GM20431 (cell line): Measurements from ENCODE around the gene TNNT2.

Source experiments
- in situ Hi-C: fragments of 300-500 bp; cut with MseI, MboI; formaldehyde crosslinking; loops from one replicate; pipeline ENCODE4 v1.15.0; 2020; ENCODE audit warnings: low sequenced_read_pairs; ENCODE audit not compliant: unreplicated experiment

Gene TNNT2

DNA sequence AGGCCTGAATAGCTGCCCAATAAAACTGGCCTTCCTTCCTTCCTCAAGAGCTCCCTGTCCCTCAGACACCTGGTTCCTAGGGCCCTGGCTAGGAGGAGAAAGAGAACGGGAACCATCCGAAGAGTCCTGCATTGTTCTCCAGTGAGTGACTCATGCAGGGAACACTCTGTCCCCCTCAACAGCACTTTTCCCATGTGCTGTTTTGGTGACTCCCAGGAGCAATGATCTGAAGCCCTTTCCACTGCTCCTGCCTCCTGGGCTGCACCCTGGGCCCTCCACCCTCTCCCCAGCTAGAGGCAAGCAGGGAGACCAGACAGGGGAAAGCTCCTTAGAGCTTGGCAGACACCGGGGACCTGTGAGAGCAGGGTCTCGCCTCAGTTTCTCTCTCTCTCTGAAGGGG, 18.9 kb downstream of the TNNT2 start:
- in situ Hi-C loops, result no loop called here

DNA sequence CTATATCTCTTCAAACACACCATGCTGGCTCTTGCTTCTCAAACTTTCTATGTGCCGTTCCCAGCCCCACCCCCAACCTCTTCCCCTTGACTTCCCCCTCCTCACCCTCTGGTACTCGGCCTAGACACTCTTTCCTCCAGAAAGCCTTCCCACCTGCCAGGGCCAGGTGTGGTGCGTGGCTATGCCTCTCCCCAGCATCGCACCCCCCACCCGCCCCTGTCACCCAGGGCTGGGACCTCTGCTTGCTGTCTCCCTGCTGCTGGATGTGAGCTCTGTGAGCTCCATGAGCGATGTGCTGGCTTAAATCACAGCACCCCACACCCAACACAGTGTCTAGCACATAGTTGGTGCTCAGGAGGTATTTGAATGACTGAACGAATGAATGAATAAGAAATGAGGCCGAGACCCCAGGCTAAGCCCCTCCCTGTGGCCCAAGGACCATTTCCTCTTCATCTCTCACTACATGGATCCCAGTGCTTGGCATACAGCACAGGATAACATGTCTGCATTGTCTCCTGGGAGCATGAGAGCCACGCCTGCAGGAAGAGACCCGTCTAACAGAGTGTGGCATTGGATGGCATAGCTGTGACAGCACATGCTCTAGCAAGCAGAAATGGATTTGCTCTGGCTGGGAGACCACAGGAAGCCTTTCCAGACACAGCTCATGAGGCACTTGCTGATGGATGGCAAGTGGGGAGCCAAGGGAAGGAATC, 19.7 kb downstream of the TNNT2 start:
- in situ Hi-C loops, result no loop called here

DNA sequence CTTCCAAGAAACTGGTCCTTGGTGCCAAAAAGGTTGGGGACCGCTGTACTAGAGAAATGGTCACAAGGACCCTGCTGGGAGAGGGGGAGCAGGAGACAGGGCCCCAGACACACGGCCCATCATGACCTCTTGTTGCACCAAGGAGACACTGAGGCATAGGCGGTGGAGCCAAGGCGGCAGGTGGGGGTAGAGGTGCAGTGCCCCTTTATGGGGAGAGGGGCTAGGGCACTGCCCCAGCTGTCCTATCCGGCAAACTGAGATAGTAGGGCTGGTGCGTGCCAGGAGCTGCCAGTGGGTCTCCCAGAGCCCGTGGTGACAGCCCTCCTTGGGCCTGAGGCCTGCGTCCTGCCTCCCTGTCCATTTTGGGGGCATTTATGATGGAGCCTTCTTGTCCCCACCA, 20.3 kb downstream of the TNNT2 start:
- in situ Hi-C loops, result no loop called here

DNA sequence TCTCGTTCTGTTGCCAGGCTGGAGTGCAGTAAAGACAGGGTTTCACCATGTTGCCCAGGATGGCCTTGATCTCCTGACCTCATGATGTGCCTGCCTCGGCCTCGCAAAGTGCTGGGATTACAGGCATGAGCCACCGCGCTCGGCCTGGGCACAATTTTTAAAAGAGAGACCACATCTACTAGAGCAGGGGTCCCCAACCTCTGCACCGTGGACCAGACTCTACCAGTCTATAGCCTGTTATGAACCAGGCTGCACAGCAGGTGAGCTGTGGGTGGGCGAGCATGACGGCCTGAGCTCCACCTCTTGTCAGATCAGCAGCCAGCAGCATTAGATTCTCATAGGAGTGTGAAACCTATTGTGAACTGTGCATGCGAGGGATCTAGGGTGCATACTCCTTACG, 20.8 kb downstream of the TNNT2 start:
- in situ Hi-C loops, result no loop called here

DNA sequence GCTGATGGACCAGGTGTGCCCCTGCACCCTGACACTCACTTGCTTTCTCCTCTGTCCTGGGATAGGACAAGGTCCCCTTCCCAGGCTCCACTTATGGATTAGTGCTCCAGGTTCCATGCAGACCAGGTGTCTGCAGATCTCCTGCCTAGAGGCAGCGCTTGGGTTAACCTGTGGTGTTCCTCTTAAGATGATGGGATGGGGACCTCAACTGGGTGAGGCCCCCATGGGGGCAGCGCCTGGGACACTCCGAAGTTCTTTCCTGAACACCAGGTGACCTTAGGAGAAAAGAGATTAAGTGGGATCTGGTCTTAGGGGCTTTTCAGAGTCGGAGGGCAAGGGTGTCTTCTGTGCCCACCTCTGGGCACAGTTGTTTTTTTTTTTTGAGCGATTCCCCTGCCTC, 21.2 kb downstream of the TNNT2 start:
- in situ Hi-C loops, result no loop called here

DNA sequence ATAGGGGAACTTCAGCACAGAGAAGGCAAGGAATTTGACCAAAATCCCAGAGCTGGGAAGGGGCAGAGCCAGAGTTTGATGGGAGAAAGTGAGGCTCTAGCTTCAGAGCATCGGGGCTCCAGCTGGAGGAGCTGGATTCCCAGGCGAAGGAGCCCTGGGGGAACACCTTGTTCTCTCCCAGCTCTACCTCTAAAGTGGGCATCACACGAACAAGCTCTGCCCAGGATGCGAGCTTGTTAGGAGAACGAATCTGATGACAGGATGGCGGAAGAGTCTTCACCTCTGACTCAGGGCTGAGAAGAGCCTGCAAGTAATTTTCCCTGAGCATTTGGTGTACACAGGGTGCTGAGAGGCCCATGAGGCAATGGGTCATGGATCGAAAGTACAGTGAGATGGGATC, 22.0 kb downstream of the TNNT2 start:
- in situ Hi-C loops, result no loop called here

DNA sequence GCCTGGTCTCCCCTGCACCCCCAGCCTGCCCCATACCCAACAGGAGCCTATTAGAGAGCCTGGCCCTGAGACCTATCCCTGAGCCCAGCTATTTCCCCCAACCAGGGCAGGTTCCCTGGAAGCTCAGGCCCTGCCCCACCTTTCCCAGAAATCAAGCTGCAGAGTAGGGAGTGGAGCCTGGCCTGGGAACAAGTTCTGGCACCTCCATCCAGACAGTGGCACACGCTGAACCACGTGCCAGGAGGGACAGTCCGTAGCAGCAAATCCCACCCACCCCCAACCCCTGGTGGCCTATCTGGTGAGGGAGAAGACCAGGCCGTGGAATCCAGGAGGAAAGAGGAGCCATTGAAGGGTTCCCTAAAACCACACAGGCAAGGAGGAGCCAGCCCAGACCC, 22.6 kb downstream of the TNNT2 start:
- in situ Hi-C loops, result no loop called here

DNA sequence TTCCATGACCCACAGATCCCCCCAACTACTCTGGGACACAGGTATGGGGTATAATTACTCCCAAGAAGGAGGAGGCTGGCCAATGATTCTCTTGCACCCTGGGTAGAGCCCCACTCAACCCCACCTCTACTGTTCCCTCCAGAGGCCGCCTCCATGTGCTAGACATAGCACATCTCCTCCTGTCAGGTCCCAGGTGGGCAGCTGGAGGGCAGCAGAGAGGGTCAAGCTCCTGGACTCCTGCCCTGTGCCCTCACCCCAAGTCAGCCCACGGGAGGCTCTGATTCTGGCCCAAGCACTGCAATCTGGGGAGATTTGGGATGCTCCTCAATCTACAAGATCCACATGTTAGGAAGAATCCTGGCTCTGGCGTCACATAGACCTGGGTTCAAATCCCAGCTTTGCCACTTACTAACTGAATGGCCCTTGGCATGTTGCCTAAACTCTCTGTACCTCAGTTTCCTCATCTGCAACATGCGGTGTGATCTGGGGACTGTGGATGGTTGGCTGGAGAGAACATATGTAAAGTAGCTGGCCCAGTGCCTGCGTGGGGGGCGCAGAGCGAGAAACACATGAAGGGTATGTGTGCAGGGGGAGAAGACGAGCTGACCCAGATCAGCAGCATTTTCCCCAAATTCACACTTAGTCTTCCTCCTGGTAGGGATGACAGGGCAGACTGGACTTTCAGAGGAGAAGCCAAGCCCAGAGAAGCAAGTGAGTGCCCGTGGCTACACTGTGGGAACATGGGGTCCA, 23.2 kb downstream of the TNNT2 start:
- in situ Hi-C loops, result no loop called here

DNA sequence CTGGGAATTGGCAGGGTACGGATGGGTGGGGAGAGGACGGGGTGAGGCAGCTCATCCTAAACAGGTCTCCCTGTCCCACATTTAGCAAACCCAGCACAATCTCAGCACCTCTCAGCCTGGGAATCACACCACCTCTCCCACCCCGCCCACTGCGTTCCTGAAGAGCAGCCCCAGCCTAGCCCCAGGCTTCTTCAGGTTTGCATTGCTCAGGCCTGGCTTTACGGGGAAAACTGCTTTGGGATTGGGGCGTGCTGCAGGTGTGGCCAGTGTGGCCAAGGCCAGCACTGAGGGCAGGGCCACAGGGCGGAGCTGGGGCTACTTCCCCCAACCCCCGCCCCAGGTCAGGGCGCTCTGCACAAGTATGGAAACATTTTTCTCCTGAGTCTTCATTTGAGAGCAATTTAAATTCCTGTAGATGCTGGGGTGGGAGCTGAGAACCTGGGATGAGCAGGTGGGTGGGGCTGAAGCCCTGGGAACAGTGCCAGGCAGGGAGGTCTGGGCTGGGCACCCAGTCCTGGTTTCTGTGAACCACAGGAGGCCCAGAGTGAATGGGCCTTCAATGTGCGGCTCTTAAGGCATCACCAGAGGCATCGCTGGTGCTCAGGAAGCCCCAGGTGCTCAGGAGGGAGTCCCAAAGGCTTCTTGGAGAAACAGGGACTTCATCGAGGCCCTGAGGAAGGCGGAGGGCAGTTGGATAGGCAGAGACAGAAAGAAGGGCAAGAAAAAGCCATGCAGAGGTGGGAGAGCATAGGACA, 24.1 kb downstream of the TNNT2 start:
- in situ Hi-C loops, result no loop called here

DNA sequence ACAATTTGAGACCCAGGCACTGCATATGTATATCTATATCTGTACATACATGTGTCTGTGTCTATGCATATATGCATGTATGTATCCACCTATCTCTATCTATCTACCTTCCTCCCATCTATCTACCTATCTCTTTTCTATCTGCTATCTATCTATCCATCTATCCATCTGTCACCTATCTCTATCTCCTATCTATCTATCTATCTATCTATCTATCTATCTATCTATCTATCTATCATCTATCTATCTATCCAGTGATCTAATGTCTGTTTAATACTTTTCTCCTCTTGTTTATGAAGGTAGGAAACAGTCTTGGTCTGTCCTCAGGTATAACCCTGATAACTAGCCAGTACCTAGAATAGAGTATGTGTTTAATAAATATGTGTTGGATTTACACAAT, 25.9 kb downstream of the TNNT2 start:
- in situ Hi-C loops, result no loop called here

DNA sequence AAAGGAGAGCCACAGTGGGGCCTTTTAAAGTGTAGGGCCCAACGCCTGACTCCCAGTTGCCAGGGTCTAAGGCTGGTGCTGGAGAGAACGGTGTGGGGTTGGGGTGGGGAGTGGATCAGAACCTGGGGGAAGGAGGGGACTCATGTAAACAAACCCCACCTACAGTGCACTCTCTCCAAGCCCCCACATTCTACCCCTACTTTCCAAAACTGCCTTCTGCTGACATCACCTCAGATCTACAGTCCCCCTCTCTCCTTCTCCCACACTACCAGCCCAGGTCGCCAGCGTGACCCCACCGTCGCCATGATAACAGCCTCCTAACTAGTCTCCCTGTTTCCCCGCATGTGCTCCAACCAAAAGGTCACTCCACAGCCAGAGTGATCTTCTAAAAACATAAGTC, 26.6 kb downstream of the TNNT2 start:
- in situ Hi-C loops, result no loop called here

DNA sequence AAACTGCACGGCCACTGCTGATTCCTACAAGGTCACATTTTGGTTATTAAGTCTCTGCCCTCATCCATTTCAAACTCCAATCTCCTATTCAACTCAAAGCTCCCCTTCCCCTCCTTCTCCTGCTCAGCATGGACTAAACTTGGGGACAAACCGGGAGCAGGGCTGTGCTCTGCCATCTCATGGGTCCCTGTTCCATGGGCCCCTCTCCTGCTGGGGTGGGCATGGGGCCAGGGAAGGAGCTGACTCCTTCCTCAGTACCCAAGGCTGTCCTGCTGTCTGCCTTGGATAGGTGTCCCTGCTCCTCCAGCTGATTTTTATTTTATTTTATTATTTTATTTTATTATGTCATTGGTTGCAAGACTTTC, 27.1 kb downstream of the TNNT2 start:
- in situ Hi-C loops, result no loop called here

DNA sequence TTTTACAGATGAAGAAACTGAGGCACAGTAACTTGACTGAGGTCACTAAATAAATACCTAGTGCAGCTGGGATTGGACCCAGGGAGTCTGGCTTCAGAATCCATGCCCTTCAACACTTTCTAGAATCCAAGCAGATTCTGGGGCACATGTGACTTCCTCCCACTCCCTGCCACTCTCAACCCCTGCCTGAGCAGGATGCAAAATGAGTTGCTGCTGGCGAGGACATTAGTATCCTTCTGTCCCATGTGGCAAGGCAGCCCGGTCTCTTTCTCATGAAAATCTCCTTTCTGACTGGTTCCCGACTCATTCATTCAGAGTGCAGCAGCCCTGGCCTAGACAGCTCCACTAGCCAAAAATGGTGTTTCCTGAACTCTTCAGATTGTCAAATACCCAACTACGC, 28.4 kb downstream of the TNNT2 start:
- in situ Hi-C loops, result no loop called here

DNA sequence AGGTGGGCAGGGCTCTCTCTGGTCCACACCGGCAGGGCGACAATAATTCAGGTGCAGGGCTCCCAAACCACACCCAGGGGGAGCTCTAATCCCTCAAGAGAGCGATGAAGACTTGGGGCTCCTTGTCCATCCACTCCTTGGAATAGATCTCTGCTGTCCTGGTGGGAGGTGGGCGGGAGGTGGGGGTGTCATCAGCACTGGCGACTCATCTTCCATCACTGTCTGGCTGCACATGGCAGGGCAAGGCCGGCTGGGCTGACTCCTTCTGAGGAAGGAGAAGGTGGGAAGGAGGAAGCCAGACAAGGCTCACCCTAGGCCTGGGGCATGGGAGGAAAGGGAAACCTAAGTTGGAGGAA, 29.3 kb downstream of the TNNT2 start:
- in situ Hi-C loops, result no loop called here

DNA sequence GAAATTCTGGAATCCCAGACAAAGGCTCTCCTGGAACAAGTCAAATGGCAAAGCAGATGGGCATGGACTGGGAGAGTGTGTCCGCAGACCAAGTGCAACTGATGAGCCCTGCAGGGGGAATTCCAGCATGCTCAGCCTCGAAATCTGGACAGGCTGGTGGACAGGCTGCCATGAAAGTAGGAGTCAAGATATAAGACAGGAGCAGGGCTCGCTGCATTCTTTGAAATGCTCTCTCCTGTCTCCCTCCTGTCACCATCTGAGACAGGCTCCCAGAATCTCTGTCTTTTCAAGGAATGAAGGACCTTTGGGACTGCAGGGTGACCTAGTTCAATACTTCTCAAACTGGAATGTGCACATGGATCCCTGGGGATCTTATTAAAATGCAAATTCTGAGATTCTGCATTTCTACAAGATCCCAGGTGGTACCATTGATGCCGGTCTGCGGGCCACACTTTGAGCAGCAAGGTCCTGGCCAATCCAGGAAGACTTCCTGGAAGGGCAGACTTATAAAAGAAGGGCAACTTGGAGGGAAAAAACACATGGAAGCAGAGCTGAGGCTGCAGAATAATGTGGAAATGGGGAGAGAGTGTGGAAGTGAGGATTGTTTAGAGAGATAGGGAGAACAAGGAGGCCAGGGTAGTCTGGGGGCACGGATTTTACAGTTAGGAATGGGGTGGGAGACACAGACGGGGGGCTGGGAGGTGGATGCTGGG, 29.8 kb downstream of the TNNT2 start:
- in situ Hi-C loops, result no loop called here

DNA sequence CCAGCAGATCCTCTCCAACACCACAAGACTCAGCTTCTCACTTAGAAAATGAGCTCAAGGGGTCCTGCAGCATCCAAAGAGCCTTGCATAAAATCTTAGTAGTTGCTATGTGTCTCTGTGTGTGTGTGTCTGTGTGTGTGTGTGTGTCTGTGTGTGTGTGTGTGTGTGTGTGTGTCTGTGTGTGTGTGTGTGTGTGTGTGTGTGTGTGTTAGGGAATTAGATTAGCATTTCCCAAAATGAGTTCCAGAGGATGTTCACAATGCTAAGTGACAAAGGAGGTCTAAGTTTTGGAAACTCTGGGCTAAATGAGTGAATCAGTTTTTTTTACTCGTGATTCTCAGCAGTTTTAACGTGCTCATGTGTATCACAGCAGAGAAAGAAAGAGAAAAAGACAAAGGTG, 30.5 kb downstream of the TNNT2 start:
- in situ Hi-C loops, result no loop called here

DNA sequence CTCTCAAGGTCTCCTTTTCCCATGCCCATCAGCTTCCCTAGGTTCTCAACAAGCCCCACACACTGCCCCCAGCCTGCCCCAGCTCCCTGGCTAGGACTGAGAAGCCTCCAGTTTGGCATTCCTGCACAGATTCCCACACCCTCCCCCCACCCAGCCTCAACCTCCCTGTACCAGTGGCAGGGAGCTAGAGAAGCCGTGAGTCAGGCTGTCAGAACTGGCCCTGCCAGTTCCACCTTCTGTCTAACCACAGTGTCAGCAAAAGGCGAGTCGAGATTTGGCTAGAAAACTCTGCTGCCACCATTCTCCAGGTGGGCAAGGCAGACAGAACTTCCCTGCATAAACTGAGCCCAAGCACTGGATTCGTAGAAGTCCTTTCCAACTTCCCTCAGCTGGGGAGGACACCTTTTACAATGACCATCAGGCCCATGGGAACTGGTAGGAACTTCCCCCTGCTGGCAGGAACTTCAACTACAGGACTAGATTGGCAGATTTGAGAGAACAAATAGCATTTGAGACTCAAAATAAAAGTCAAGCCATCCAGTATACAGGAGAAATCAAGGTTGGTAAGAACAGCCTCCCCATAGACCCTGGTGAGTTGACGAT, 31.0 kb downstream of the TNNT2 start:
- in situ Hi-C loops, result no loop called here

DNA sequence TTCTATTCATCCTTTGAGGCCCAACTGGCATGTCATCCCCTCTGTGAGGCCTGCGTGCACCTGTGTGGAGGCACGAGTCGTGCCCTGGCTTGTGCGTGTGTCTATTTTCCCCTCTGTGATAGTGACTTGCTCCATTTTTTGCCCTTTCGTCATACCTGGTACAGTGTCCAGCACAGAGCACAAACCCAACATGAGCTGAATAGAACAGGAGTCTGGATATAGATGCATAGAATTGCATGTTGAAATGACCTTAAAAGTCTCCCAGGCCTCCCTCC, 32.5 kb downstream of the TNNT2 start:
- in situ Hi-C loops, result no loop called here

DNA sequence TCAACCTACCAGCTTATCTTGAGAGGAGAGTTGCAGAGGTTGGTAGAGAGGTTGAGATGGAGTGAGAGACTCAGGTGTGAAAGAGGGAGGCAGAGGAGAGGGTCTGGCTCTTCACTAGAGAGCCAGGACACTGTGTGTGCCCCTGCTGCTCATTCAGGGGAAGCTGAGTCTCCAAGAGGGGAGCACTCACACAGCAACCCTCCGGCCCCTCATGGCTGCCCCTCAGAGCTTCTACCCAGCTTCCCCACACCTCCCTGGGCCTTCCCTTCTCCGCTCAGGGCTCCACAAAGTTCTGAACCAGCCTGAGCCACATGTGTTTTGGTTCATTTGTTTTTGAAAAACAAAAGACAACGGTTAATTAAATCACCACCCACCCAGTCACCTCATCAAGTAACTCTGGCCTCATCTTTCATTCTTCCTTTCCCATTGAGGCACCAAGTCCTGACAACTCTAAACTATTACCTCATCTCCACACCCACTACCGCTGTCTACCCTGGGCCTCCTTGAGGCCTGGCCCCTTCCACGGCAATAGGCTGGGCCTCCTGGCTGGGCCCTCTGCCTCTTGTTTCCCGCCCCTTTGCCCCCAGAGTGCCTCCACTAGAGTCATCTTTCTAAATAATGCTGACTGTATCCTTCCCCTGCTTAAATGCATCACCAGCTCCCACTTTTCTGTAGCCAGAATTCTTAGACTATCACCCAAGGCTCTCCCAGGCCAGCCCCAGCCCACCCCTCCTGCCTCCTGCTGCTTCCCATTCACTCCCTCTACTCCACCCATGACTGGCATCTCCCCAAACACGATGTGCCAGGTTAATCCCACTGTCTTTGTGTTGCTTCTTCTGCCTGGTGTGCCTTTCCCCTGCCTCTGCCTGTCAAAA, 33.0 kb downstream of the TNNT2 start:
- in situ Hi-C loops, result no loop called here

DNA sequence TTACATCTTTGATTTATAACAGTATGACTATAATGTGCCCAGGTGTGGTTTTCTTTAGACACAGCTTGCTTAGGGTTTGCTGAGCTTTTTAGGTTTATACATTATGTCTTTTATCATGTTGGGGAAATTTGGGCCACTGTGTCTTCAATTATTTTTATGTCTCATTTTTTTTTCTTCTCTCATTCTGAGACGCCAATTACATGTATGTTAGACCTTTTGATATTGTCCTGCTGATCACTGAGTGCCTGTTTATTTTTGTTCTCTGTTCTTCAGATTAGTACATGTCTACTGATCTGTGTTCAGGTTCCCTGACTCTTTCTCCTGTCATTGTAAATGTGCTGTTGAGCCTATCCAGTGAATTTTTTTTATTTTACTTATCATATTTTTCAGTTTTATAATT, 36.1 kb downstream of the TNNT2 start:
- in situ Hi-C loops, result no loop called here
